GM23338 (cell line): ENCODE measurements around the gene GZF1. TPM values are rescaled to one million over a fixed set of nuclear protein-coding genes. Genes with fewer than 3 reads are reported as not detected.

Source experiments
- ATAC-seq: fragments of 200-7000 bp; cut with Tn5 transposase; 3 replicates; pipeline ENCODE4 v1.9.1; 2020
- DNase-seq: peaks from one replicate; pipeline ENCODE4 v3.0.0-alpha.2; 2015; ENCODE audit warnings: low spot score
- H2AFZ ChIP-seq: fragments of 200-600 bp; sonication (generic); 2 replicates; pipeline ENCODE4 v1.8.0; 2016; ENCODE audit warnings: antibody characterized with exemption, mild to moderate bottlenecking, moderate library complexity
- H3F3A ChIP-seq: fragments of 200-600 bp; sonication (generic); replicated peaks from 2 replicates; pipeline ENCODE4 v1.8.0; 2017; ENCODE audit warnings: antibody characterized with exemption, mixed run types, low read depth
- H3K27ac ChIP-seq: fragments of 200-600 bp; sonication (generic); 2 replicates; pipeline ENCODE4 v1.6.1; 2016; ENCODE audit warnings: low read depth
- H3K27me3 ChIP-seq: fragments of 200-600 bp; sonication (generic); 2 replicates; pipeline ENCODE4 v1.8.0; 2016; ENCODE audit warnings: mild to moderate bottlenecking, mixed run types, moderate library complexity; ENCODE audit not compliant: insufficient read depth
- H3K36me3 ChIP-seq: fragments of 200-600 bp; sonication (generic); 2 replicates; pipeline ENCODE4 v1.8.0; 2016; ENCODE audit warnings: mild to moderate bottlenecking; ENCODE audit not compliant: insufficient read depth
- H3K4me1 ChIP-seq: fragments of 200-600 bp; sonication (generic); 2 replicates; pipeline ENCODE4 v1.8.0; 2016; ENCODE audit warnings: mild to moderate bottlenecking, moderate library complexity; ENCODE audit not compliant: insufficient read depth
- H3K4me2 ChIP-seq: fragments of 200-600 bp; sonication (generic); 2 replicates; pipeline ENCODE4 v1.7.1; 2017; ENCODE audit warnings: mixed run types
- H3K4me3 ChIP-seq: fragments of 200-600 bp; sonication (generic); 2 replicates; pipeline ENCODE4 v1.6.1; 2016; ENCODE audit warnings: mixed run types
- H3K79me2 ChIP-seq: fragments of 200-600 bp; sonication (generic); replicated peaks from 2 replicates; pipeline ENCODE4 v1.8.0; 2017; ENCODE audit warnings: mild to moderate bottlenecking; ENCODE audit not compliant: insufficient read depth
- H3K9me2 ChIP-seq: fragments of 200-600 bp; sonication (generic); 2 replicates; pipeline ENCODE4 v1.8.0; 2017; ENCODE audit not compliant: insufficient read depth
- H4K20me1 ChIP-seq: fragments of 200-600 bp; sonication (generic); replicated peaks from 2 replicates; pipeline ENCODE4 v1.8.0; 2017; ENCODE audit warnings: mild to moderate bottlenecking; ENCODE audit not compliant: insufficient read depth
- H3K27ac Mint-ChIP-seq: 2 replicates; pipeline ENCODE4 v1.8.0; 2020; ENCODE audit warnings: inconsistent platforms, mild to moderate bottlenecking, moderate library complexity, mixed read lengths
- H3K27me3 Mint-ChIP-seq: 3 replicates; pipeline ENCODE4 v1.8.0; 2022; ENCODE audit warnings: low read depth, mild to moderate bottlenecking, moderate library complexity, mixed read lengths, inconsistent platforms; ENCODE audit not compliant: insufficient read depth, poor library complexity
- H3K36me3 Mint-ChIP-seq: 3 replicates; pipeline ENCODE4 v1.8.0; 2021; ENCODE audit warnings: low read depth, mild to moderate bottlenecking, inconsistent platforms, moderate library complexity, mixed read lengths
- H3K4me1 Mint-ChIP-seq: 3 replicates; pipeline ENCODE4 v1.8.0; 2020; ENCODE audit warnings: mild to moderate bottlenecking, inconsistent platforms, mixed read lengths
- H3K4me3 Mint-ChIP-seq: 3 replicates; pipeline ENCODE4 v1.8.0; 2021; ENCODE audit warnings: moderate library complexity, mild to moderate bottlenecking, inconsistent platforms, mixed read lengths
- H3K9me3 Mint-ChIP-seq: 3 replicates; pipeline ENCODE4 v1.8.0; 2020; ENCODE audit warnings: moderate library complexity, mild to moderate bottlenecking, inconsistent platforms, mixed read lengths
- CREB1 ChIP-seq: fragments of 250-450 bp; sonication (Bioruptor Pico); IDR thresholded peaks from 2 replicates; pipeline ENCODE4 v1.5.0; 2020; ENCODE audit warnings: low read depth, mild to moderate bottlenecking, moderate library complexity
- EZH2 ChIP-seq: fragments of 200-600 bp; sonication (generic); IDR thresholded peaks from one replicate; pipeline ENCODE4 v1.8.0; 2017; ENCODE audit warnings: antibody characterized with exemption, mild to moderate bottlenecking, low read depth; ENCODE audit not compliant: unreplicated experiment
- EZH2phosphoT487 ChIP-seq: fragments of 200-600 bp; sonication (generic); IDR thresholded peaks from one replicate; pipeline ENCODE4 v1.8.1; 2018; ENCODE audit warnings: antibody characterized with exemption; ENCODE audit not compliant: unreplicated experiment
- JUNB ChIP-seq: IDR thresholded peaks from one replicate; pipeline ENCODE4 v1.6.1; 2016; ENCODE audit warnings: antibody characterized with exemption; ENCODE audit not compliant: unreplicated experiment
- NANOG ChIP-seq: IDR thresholded peaks from 2 replicates; pipeline ENCODE4 v1.6.1; 2016; ENCODE audit warnings: antibody characterized with exemption, borderline replicate concordance
- POLR2AphosphoS5 ChIP-seq: IDR thresholded peaks from 2 replicates; pipeline ENCODE4 v1.6.1; 2016; ENCODE audit warnings: antibody characterized with exemption, low read depth
- STAT1 ChIP-seq: IDR thresholded peaks from one replicate; pipeline ENCODE4 v1.6.1; 2016; ENCODE audit warnings: antibody characterized with exemption; ENCODE audit not compliant: unreplicated experiment
- ZNF114 ChIP-seq: fragments of 250-450 bp; sonication (Bioruptor Pico); IDR thresholded peaks from 2 replicates; pipeline ENCODE4 v1.5.0; 2020; ENCODE audit warnings: mild to moderate bottlenecking, moderate library complexity
- ZNF331 ChIP-seq: fragments of 250-450 bp; sonication (Bioruptor Pico); IDR thresholded peaks from 2 replicates; pipeline ENCODE4 v1.5.0; 2020; ENCODE audit warnings: low read depth, mild to moderate bottlenecking, moderate library complexity
- polyA plus RNA-seq: library from polyadenylated mRNA; unstranded; fragments of >200 nt; fragmentation: Nextera tagmentation; extraction: Ambion mirVana; gene quantifications from 2 replicates; pipeline ENCODE4 v1.2.1, GENCODE V29; 2016
- total RNA-seq: library from RNA; depleted of rRNA; stranded (reverse); fragments of >200 nt; shearing (Covaris generic); gene quantifications from 2 replicates; pipeline ENCODE4 v1.2.3, GENCODE V29; 2014
- TF ChIP-seq, protein P1 (sequence below): fragments of 250-450 bp; sonication (Bioruptor Pico); IDR thresholded peaks from 2 replicates; pipeline ENCODE4 v1.5.0; 2020; ENCODE audit warnings: mild to moderate bottlenecking, moderate library complexity
- TF ChIP-seq, protein P2 (sequence below): IDR thresholded peaks from 2 replicates; pipeline ENCODE4 v1.6.1; 2016; ENCODE audit warnings: antibody characterized with exemption
- TF ChIP-seq, protein P3 (sequence below): IDR thresholded peaks from one replicate; pipeline ENCODE4 v1.6.1; 2018; ENCODE audit warnings: antibody characterized with exemption; ENCODE audit not compliant: unreplicated experiment
- TF ChIP-seq, protein P4 (sequence below), 2 experiments: fragments of 200-600 bp in 1 of 2; sonication (generic) in 1 of 2; conservative IDR thresholded peaks; 2 replicates each; pipeline versions ENCODE4 v1.5.1 to v1.6.1; 2016 to 2017; ENCODE audit warnings: antibody characterized with exemption in 2 of 2, low read depth in 2 of 2, mild to moderate bottlenecking in 2 of 2, moderate library complexity in 1 of 2

GZF1 gene
- total and polyA plus RNA-seq, 2 experiments from 2014 or later: 4.2 to 15.7 TPM

- Histone ChIP-seq H3K4me2 (no peak overlapping the region), H4K20me1 (peaks cover 71% of the 10 kb centered on the region), H3K27me3 (no peaks in the 10 kb centered on the region), H3F3A (no peaks in the 10 kb centered on the region), H3K36me3 (no peaks in the 10 kb centered on the region), H3K27ac (no peak overlapping the region), H3K79me2 (peaks cover 95% of the 10 kb centered on the region), H2AFZ (no peak overlapping the region), H3K4me1 (peaks cover 17% of the 10 kb centered on the region), H3K4me3 (no peak overlapping the region), H3K9me2 (no peaks in the 10 kb centered on the region)
- H3K9me3 Mint-ChIP-seq: no peaks in the 10 kb centered on the region
- H3K4me1 Mint-ChIP-seq: peaks cover 13% of the 10 kb centered on the region; the same call in 2 of the 3 replicates
- H3K4me3 Mint-ChIP-seq: no peak overlapping the region
- TF ChIP-seq, protein P1, sequence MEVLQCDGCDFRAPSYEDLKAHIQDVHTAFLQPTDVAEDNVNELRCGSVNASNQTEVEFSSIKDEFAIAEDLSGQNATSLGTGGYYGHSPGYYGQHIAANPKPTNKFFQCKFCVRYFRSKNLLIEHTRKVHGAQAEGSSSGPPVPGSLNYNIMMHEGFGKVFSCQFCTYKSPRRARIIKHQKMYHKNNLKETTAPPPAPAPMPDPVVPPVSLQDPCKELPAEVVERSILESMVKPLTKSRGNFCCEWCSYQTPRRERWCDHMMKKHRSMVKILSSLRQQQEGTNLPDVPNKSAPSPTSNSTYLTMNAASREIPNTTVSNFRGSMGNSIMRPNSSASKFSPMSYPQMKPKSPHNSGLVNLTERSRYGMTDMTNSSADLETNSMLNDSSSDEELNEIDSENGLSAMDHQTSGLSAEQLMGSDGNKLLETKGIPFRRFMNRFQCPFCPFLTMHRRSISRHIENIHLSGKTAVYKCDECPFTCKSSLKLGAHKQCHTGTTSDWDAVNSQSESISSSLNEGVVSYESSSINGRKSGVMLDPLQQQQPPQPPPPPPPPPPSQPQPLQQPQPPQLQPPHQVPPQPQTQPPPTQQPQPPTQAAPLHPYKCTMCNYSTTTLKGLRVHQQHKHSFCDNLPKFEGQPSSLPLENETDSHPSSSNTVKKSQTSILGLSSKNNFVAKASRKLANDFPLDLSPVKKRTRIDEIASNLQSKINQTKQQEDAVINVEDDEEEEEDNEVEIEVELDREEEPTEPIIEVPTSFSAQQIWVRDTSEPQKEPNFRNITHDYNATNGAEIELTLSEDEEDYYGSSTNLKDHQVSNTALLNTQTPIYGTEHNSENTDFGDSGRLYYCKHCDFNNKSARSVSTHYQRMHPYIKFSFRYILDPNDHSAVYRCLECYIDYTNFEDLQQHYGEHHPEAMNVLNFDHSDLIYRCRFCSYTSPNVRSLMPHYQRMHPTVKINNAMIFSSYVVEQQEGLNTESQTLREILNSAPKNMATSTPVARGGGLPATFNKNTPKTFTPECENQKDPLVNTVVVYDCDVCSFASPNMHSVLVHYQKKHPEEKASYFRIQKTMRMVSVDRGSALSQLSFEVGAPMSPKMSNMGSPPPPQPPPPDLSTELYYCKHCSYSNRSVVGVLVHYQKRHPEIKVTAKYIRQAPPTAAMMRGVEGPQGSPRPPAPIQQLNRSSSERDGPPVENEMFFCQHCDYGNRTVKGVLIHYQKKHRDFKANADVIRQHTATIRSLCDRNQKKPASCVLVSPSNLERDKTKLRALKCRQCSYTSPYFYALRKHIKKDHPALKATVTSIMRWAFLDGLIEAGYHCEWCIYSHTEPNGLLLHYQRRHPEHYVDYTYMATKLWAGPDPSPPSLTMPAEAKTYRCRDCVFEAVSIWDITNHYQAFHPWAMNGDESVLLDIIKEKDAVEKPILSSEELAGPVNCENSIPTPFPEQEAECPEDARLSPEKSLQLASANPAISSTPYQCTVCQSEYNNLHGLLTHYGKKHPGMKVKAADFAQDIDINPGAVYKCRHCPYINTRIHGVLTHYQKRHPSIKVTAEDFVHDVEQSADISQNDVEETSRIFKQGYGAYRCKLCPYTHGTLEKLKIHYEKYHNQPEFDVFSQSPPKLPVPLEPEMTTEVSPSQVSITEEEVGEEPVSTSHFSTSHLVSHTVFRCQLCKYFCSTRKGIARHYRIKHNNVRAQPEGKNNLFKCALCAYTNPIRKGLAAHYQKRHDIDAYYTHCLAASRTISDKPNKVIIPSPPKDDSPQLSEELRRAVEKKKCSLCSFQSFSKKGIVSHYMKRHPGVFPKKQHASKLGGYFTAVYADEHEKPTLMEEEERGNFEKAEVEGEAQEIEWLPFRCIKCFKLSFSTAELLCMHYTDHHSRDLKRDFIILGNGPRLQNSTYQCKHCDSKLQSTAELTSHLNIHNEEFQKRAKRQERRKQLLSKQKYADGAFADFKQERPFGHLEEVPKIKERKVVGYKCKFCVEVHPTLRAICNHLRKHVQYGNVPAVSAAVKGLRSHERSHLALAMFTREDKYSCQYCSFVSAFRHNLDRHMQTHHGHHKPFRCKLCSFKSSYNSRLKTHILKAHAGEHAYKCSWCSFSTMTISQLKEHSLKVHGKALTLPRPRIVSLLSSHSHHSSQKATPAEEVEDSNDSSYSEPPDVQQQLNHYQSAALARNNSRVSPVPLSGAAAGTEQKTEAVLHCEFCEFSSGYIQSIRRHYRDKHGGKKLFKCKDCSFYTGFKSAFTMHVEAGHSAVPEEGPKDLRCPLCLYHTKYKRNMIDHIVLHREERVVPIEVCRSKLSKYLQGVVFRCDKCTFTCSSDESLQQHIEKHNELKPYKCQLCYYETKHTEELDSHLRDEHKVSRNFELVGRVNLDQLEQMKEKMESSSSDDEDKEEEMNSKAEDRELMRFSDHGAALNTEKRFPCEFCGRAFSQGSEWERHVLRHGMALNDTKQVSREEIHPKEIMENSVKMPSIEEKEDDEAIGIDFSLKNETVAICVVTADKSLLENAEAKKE: no peak
- TF ChIP-seq ZNF114 (CRISPR knock-in tag) (no peak), EZH2 (no peak), POLR2AphosphoS5 (no peak), CREB1 (CRISPR knock-in tag) (no peak), EZH2phosphoT487 (no peak), JUNB (no peak), STAT1 (no peak), ZNF331 (CRISPR knock-in tag) (no peak), NANOG (no peak)
- TF ChIP-seq, protein P2, sequence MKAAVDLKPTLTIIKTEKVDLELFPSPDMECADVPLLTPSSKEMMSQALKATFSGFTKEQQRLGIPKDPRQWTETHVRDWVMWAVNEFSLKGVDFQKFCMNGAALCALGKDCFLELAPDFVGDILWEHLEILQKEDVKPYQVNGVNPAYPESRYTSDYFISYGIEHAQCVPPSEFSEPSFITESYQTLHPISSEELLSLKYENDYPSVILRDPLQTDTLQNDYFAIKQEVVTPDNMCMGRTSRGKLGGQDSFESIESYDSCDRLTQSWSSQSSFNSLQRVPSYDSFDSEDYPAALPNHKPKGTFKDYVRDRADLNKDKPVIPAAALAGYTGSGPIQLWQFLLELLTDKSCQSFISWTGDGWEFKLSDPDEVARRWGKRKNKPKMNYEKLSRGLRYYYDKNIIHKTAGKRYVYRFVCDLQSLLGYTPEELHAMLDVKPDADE: no peak
- TF ChIP-seq, protein P3, sequence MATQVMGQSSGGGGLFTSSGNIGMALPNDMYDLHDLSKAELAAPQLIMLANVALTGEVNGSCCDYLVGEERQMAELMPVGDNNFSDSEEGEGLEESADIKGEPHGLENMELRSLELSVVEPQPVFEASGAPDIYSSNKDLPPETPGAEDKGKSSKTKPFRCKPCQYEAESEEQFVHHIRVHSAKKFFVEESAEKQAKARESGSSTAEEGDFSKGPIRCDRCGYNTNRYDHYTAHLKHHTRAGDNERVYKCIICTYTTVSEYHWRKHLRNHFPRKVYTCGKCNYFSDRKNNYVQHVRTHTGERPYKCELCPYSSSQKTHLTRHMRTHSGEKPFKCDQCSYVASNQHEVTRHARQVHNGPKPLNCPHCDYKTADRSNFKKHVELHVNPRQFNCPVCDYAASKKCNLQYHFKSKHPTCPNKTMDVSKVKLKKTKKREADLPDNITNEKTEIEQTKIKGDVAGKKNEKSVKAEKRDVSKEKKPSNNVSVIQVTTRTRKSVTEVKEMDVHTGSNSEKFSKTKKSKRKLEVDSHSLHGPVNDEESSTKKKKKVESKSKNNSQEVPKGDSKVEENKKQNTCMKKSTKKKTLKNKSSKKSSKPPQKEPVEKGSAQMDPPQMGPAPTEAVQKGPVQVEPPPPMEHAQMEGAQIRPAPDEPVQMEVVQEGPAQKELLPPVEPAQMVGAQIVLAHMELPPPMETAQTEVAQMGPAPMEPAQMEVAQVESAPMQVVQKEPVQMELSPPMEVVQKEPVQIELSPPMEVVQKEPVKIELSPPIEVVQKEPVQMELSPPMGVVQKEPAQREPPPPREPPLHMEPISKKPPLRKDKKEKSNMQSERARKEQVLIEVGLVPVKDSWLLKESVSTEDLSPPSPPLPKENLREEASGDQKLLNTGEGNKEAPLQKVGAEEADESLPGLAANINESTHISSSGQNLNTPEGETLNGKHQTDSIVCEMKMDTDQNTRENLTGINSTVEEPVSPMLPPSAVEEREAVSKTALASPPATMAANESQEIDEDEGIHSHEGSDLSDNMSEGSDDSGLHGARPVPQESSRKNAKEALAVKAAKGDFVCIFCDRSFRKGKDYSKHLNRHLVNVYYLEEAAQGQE: no peak
- TF ChIP-seq, protein P4, sequence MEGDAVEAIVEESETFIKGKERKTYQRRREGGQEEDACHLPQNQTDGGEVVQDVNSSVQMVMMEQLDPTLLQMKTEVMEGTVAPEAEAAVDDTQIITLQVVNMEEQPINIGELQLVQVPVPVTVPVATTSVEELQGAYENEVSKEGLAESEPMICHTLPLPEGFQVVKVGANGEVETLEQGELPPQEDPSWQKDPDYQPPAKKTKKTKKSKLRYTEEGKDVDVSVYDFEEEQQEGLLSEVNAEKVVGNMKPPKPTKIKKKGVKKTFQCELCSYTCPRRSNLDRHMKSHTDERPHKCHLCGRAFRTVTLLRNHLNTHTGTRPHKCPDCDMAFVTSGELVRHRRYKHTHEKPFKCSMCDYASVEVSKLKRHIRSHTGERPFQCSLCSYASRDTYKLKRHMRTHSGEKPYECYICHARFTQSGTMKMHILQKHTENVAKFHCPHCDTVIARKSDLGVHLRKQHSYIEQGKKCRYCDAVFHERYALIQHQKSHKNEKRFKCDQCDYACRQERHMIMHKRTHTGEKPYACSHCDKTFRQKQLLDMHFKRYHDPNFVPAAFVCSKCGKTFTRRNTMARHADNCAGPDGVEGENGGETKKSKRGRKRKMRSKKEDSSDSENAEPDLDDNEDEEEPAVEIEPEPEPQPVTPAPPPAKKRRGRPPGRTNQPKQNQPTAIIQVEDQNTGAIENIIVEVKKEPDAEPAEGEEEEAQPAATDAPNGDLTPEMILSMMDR (conservative IDR thresholded peaks at IDR 0.05; ENCODE audit: low read depth in 2 of 2): no peak
- DNase-seq (no peak), ATAC-seq (no peak)
- no peak overlapping the region for H3K27ac Mint-ChIP-seq
- peaks cover 2% of the 10 kb centered on the region for H3K27me3 Mint-ChIP-seq
- no peaks in the 10 kb centered on the region for H3K36me3 Mint-ChIP-seq
Observed at GRCh38 chr20:23406880-23407279, 44.9 kb downstream of the GZF1 start.
